Heart left ventricle (tissue), 16 donors: Measurements from ENCODE around the gene PLEKHG4. TPM values are rescaled to one million over a fixed set of nuclear protein-coding genes. Genes with fewer than 3 reads are reported as not detected.

Experiments
- ATAC-seq, 4 donors: fragments of 200-7000 bp; cut with Tn5 transposase; one replicate each; pipeline ENCODE4 v1.9.1; 2020 to 2022; ENCODE audit warnings: moderate library complexity in 4 of 4, mild to moderate bottlenecking in 3 of 4, moderate number of reproducible peaks in 1 of 4
- DNase-seq, 5 donors: peaks; one replicate each; pipeline ENCODE4 v3.0.0-alpha.2; 2020
- H3K27ac ChIP-seq, 12 donors: fragments of 200-600 bp; sonication (generic) in 4 of 12; one replicate each; pipeline versions ENCODE4 v1.5.0 to v1.8.0; 2016 to 2022; ENCODE audit warnings: mild to moderate bottlenecking in 2 of 12
- H3K27me3 ChIP-seq, 9 donors: fragments of 200-600 bp; sonication (generic) in 2 of 9; one replicate each; pipeline versions ENCODE4 v1.5.1 to v1.8.0; 2016 to 2022; ENCODE audit warnings: mild to moderate bottlenecking in 3 of 9
- H3K36me3 ChIP-seq, 9 donors: fragments of 200-600 bp; sonication (generic) in 2 of 9; one replicate each; pipeline versions ENCODE4 v1.5.0 to v1.8.0; 2018 to 2022; ENCODE audit warnings: mild to moderate bottlenecking in 2 of 9
- H3K4me1 ChIP-seq, 12 donors: fragments of 200-600 bp; sonication (generic) in 4 of 12; one replicate each; pipeline versions ENCODE4 v1.5.0 to v1.8.0; 2016 to 2022; ENCODE audit warnings: mild to moderate bottlenecking in 3 of 12
- H3K4me3 ChIP-seq, 12 donors: fragments of 200-600 bp; sonication (generic) in 4 of 12; one replicate each; pipeline versions ENCODE4 v1.5.0 to v1.8.0; 2017 to 2022; ENCODE audit warnings: mild to moderate bottlenecking in 9 of 12, moderate library complexity in 4 of 12
- H3K9me3 ChIP-seq, 12 donors: fragments of 200-600 bp; sonication (generic) in 4 of 12; one replicate each; pipeline versions ENCODE4 v1.5.0 to v1.8.0; 2016 to 2022; ENCODE audit warnings: mild to moderate bottlenecking in 1 of 12
- POLR2A ChIP-seq, 2 donors: fragments of 450-650 bp; IDR thresholded peaks; one replicate each; pipeline ENCODE4 v1.6.1; 2017; ENCODE audit warnings: antibody characterized with exemption in 2 of 2, mild to moderate bottlenecking in 2 of 2, moderate library complexity in 2 of 2
- WGBS, 4 donors: extraction: QIAGEN DNeasy Blood & Tissue Kit in 2 of 4; methylation state at CpG; one replicate each; pipeline versions ENCODE4 v1.1.5 to v1.1.7; 2013 to 2018; 5-methylcytosine and 5-hydroxymethylcytosine counted together
- intact Hi-C, 10 donors: fragments of 100-400 bp; cut with DNase I; formaldehyde crosslinking; loops; one replicate each; pipeline versions ENCODE4 v1.11.1 to v1.14.2; 2022
- polyA plus RNA-seq, 2 donors: library from polyadenylated mRNA; stranded (reverse); fragments of 200-250 nt; gene quantifications; one replicate each; pipeline ENCODE4 v1.2.3, GENCODE V29; 2013
- total RNA-seq, 9 donors: library from RNA; depleted of rRNA in 2 of 9; stranded (reverse); fragments of >200 nt in 2 of 9; fragmentation: NEBNext Ultra II Directional in 3 of 9; extraction: Animal tissue kit (Norgen Biotek cat#: 25700) in 3 of 9; gene quantifications; one replicate each; pipeline versions ENCODE4 v1.1.0 to v1.2.4, GENCODE V29; 2016 to 2023
- TF ChIP-seq, protein P1 (sequence below), 12 donors: fragments of 200-600 bp; sonication (generic) in 4 of 12; IDR thresholded peaks; one replicate each; pipeline versions ENCODE4 v1.5.0 to v1.8.0; 2018 to 2022; ENCODE audit warnings: antibody characterized with exemption in 12 of 12, mild to moderate bottlenecking in 5 of 12
- donor health status: ischemic (EF 13 %, LVEDD 7.1; RV severe dilation, severe dysfunction).
- donor health status: healthy with polysubstance abuse.
- donor health status: DM: no; HTN: yes; CAD: no.
- donor health status: DM: no; HTN: no; CAD: no.
- donor health status: ischemic (EF 25% LVEDD 6.9; RV normal size, moderate dysfunction).
- donor health status: ischemic (EF 25% LVEDD 5.7; RV mildly dilated, moderate dysfunction).
- donor health status: healthy.
- donor health status: DM: yes; HTN: yes; CAD: no.
- donor health status: ischemic (EF 35%, LVEDD 5.7; RV mildly dilated, moderate dysfunction).
- donor health status: nonischemic (EF 11% LVEDD 7.7; RV severe dilation, severe dysfunction).
- donor health status: DM: yes; HTN: yes; CAD: no.
- donor health status: PGD.
- donor health status: ischemic (EF 29% LVEDD 5.4; RV normal size, mild dysfunction).
- donor health status: nonischemic (EF 23%, LVEDD 6.1; RV moderate dilation, normal function).

Gene PLEKHG4
- total and polyA plus RNA-seq, 11 donors = 0.44 to 4.0 (median 1.2) TPM

DNA sequence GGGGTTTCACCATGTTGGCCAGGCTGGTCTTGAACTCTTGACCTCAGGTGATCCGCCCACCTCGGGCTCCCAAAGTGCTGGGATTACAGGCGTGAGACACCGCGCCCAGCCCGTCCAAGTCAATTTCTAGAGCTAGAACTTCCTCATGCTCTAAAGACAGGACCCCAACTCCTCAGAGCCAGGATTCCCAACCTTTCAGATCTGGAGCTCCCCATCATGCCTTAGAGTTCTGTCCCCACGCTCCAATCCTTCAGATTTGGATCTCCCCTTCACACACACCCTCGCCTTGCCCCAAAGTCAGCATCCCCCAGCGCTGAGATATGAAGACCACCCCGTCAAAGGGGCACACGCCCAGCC is 46.8 kb downstream of the PLEKHG4 start:
- Histone ChIP-seq H3K27me3 (peaks cover 0 to 25% (median 14%) of the 10 kb centered on the region in 9 donors), H3K4me3 (peak overlapping the region; percentile 4 to 58 (median 50)), H3K9me3 (no peaks in the 10 kb centered on the region), H3K4me1 (peaks cover 0 to 22% (median 6%) of the 10 kb centered on the region in 12 donors), H3K36me3 (no peaks in the 10 kb centered on the region), H3K27ac (no peak overlapping the region)
- intact Hi-C loops = no loop called here
- TF ChIP-seq, protein P1, sequence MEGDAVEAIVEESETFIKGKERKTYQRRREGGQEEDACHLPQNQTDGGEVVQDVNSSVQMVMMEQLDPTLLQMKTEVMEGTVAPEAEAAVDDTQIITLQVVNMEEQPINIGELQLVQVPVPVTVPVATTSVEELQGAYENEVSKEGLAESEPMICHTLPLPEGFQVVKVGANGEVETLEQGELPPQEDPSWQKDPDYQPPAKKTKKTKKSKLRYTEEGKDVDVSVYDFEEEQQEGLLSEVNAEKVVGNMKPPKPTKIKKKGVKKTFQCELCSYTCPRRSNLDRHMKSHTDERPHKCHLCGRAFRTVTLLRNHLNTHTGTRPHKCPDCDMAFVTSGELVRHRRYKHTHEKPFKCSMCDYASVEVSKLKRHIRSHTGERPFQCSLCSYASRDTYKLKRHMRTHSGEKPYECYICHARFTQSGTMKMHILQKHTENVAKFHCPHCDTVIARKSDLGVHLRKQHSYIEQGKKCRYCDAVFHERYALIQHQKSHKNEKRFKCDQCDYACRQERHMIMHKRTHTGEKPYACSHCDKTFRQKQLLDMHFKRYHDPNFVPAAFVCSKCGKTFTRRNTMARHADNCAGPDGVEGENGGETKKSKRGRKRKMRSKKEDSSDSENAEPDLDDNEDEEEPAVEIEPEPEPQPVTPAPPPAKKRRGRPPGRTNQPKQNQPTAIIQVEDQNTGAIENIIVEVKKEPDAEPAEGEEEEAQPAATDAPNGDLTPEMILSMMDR (IDR thresholded peaks at IDR 0.05) = no peak
- TF ChIP-seq POLR2A (IDR thresholded peaks at IDR 0.05) = no peak
- DNase-seq (no peak), ATAC-seq (no peak)
- 35 to 47% (median 39%) methylated on average over 11 of the region's 11 CpGs for WGBS, 4 donors

DNA sequence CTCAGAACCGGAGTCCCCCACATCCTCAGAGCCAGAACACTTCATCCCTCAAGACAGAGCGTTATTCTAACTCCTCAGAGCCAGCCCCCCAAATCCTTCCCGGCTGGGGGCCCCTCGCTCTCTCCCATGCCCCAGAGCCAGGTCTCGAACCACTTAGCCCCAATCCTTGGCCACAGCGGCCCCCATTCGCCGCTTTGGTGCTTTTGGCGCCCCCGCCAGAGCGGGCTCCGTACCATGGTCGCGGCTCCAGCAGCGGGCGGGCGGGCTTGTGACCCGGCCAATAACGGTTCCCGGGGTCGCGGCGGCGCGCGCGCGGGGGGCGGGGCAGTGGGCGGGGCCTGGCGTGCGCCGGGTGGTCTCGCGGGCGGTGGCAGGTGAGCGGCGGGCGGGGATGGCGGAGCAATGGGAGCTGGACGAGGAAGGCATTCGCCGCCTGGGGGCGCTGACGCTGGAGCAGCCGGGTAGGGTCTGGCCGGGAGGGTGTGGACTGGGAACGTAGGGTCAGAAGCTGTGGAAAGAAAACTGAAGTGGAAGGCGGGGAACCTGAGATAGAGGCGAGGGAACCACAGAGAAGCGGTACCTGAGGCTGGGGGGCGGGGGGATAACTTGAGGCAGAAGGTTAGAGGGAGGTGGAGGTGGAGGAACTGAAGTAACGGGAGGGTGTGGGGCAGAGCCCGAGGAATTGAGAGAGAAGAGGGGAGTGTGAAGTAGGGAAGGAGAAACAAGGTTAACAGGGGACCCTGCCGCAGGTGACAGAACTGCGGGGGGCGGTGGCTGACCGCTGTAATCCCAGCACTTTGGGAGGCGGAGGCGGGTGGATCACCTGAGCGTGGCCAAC is 47.4 kb downstream of the PLEKHG4 start, which contains the start of the genes KCTD19 and LRRC36:
TSS of gene KCTD19 (minus strand) at position 270 of the 838 bp plus-strand sequence. CDS start at position 236, 34 bp downstream.
TSS of gene LRRC36 (plus strand) at position 344 of the 838 bp plus-strand sequence. CDS start at position 392, 48 bp downstream.
- Histone ChIP-seq H3K4me1 (peaks cover 0 to 22% (median 6%) of the 10 kb centered on the region in 12 donors), H3K27me3 (peaks cover 0 to 19% (median 13%) of the 10 kb centered on the region in 9 donors), H3K4me3 (peak within 1 kb of the TSS; percentile 4 to 58 (median 50)), H3K27ac (no peak within 1 kb of the TSS), H3K36me3 (no peaks in the 10 kb centered on the region), H3K9me3 (no peaks in the 10 kb centered on the region)
- DNase-seq = peak; percentile 37 to 64 (median 49)
- WGBS, 4 donors = 7 to 10% (median 8%) methylated on average over 54 to 61 of the region's 61 CpGs
- intact Hi-C loops = no loop called here
- peak in 3 of 4 donors; percentile 54 to 74 (median 63) for ATAC-seq
- TF ChIP-seq, protein P1 (IDR thresholded peaks at IDR 0.05) = peak in 10 of 12 donors; percentile 15 to 54 (median 41)
- no peak for TF ChIP-seq POLR2A (IDR thresholded peaks at IDR 0.05)

DNA sequence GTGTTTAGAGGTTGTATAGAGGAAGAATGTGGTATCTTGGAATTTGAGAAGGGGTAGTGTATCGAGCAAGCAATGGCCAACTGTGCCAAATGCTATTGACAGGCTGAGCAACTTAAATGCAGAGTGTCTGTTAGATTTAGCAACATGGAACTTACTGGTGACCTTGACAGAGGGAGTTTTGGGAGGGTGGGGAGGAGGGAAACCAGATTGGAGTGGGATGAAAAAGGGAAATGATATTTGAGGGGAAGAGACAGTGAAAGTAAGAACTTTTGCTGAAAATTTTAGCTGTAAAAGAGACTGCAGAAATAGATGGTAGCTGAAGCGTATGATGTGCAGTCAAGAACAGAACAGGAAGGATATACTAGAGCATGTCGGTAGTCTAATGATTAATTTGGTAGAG is 48.4 kb downstream of the PLEKHG4 start:
- DNase-seq (no peak), ATAC-seq (no peak)
- no peak overlapping the region for H3K27ac ChIP-seq
- no peaks in the 10 kb centered on the region for H3K36me3 ChIP-seq
- H3K9me3 ChIP-seq = no peaks in the 10 kb centered on the region
- peaks cover 0 to 22% (median 6%) of the 10 kb centered on the region in 12 donors for H3K4me1 ChIP-seq
- no peak overlapping the region for H3K4me3 ChIP-seq
- 55 to 71% (median 61%) methylated on average over 3 of the region's 3 CpGs for WGBS, 4 donors
- H3K27me3 ChIP-seq = peaks cover 0 to 14% (median 10%) of the 10 kb centered on the region in 9 donors
- intact Hi-C loops = no loop called here
- TF ChIP-seq POLR2A (IDR thresholded peaks at IDR 0.05) = no peak
- TF ChIP-seq, protein P1 (IDR thresholded peaks at IDR 0.05) = no peak

DNA sequence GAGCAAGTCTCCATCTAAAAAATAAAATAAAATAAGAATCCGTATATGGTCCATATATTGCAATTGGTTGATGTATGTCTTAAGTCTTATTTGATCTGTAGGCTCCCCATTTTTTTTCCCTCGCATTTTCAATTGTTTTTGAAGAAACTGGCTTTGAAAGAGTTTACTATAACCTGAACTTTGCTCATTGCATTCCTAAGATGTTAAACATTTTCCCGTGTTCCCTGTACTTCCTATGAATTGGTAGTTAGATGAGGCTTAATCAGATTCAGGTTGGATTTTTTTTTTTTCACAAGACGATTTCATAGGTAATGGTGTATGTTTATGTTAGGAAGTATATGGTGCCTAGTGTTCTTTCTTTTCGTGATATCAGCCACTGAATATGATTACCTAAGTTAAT is 50.6 kb downstream of the PLEKHG4 start:
- intact Hi-C loops = no loop called here
- H3K27me3 ChIP-seq = peaks cover 0 to 14% (median 0%) of the 10 kb centered on the region in 9 donors
- no peak for TF ChIP-seq POLR2A (IDR thresholded peaks at IDR 0.05)
- TF ChIP-seq, protein P1 (IDR thresholded peaks at IDR 0.05) = no peak
- DNase-seq = no peak
- peaks cover 0 to 22% (median 6%) of the 10 kb centered on the region in 12 donors for H3K4me1 ChIP-seq
- no peaks in the 10 kb centered on the region for H3K36me3 ChIP-seq
- H3K4me3 ChIP-seq = no peak overlapping the region
- WGBS, 4 donors = 68 to 74% (median 72%) methylated on average over 5 of the region's 5 CpGs
- no peak overlapping the region for H3K27ac ChIP-seq
- H3K9me3 ChIP-seq = peaks cover 0 to 2% (median 0%) of the 10 kb centered on the region in 12 donors
- ATAC-seq = no peak
